Osteoblast (primary cell): Measurements from ENCODE around the gene MPRIP. TPM values are rescaled to one million over a fixed set of nuclear protein-coding genes. Genes with fewer than 3 reads are reported as not detected.

Source experiments
- DNase-seq: peaks from one replicate; pipeline ENCODE4 v3.0.0; 2011; ENCODE audit warnings: low spot score, mixed read lengths; ENCODE audit not compliant: insufficient read length; ENCODE audit errors: missing footprints
- H2AFZ ChIP-seq: 2 replicates; pipeline ENCODE4 v1.6.0; 2011; ENCODE audit warnings: mild to moderate bottlenecking, low read length
- H3K27ac ChIP-seq: 2 replicates; pipeline ENCODE4 v1.5.1; 2011; ENCODE audit warnings: mild to moderate bottlenecking, low read depth, low read length, moderate library complexity
- H3K27me3 ChIP-seq: 2 replicates; pipeline ENCODE4 v1.6.0; 2012; ENCODE audit warnings: mild to moderate bottlenecking, control low read depth, inconsistent platforms, low read length, moderate library complexity; ENCODE audit not compliant: insufficient read depth
- H3K36me3 ChIP-seq: 2 replicates; pipeline ENCODE4 v1.5.1; 2011; ENCODE audit warnings: mild to moderate bottlenecking, low read length, control low read depth, moderate library complexity; ENCODE audit not compliant: insufficient read depth
- H3K4me1 ChIP-seq: 2 replicates; pipeline ENCODE4 v1.5.1; 2011; ENCODE audit warnings: mild to moderate bottlenecking, low read length, control low read depth, moderate library complexity; ENCODE audit not compliant: insufficient read depth
- H3K4me2 ChIP-seq: 2 replicates; pipeline ENCODE4 v1.6.0; 2011; ENCODE audit warnings: mild to moderate bottlenecking, low read length; ENCODE audit not compliant: insufficient read depth
- H3K4me3 ChIP-seq: fragments of 200-600 bp; sonication (generic); 3 replicates; pipeline ENCODE4 v1.5.1; 2012; ENCODE audit warnings: mild to moderate bottlenecking, low read length, inconsistent platforms; ENCODE audit not compliant: insufficient read depth
- H3K79me2 ChIP-seq: 2 replicates; pipeline ENCODE4 v1.6.0; 2012; ENCODE audit warnings: mild to moderate bottlenecking, low read length, control low read depth, inconsistent platforms; ENCODE audit not compliant: insufficient read depth
- H3K9me3 ChIP-seq: 2 replicates; pipeline ENCODE4 v1.5.1; 2011; ENCODE audit warnings: low read depth, low read length, control low read depth
- H4K20me1 ChIP-seq: 2 replicates; pipeline ENCODE4 v1.6.0; 2012; ENCODE audit warnings: mild to moderate bottlenecking, low read length, control low read depth; ENCODE audit not compliant: insufficient read depth
- total RNA-seq: library from RNA; depleted of rRNA; stranded (reverse); fragments of >200 nt; gene quantifications from 2 replicates; pipeline ENCODE4 v1.2.3, GENCODE V29; 2012
- TF ChIP-seq, protein P1 (sequence below): IDR thresholded peaks from 2 replicates; pipeline ENCODE4 v1.5.1; 2011; ENCODE audit warnings: mild to moderate bottlenecking, low read depth, low read length, moderate library complexity; ENCODE audit errors: extremely low read depth

MPRIP gene
- total RNA-seq, 1 donor: 149 TPM

DNA sequence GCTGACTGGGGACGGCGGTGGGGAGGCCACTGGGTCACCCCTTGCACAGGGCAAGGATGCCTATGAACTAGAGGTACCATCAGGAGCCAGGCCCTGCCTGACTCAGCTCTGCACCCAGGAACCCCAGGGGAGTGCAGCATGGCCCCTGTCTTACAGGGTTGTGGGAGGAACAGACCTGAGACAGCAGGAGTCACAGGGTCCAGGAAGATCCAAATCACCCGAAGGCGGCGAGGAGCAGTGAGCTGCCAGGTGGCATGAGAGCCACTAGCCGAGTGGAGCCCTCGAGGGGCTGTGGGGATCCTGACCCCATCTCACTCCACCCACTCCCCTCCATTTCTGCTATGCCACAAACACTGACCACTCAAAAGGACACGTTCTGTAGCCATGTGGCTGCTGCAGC is 133.1 kb downstream of the MPRIP start:
- H3K27me3 ChIP-seq: no peaks in the 10 kb centered on the region
- DNase-seq: peak; percentile 88
- H3K4me3 ChIP-seq: no peak overlapping the region
- H3K4me2 ChIP-seq: no peak overlapping the region
- no peak overlapping the region for H3K27ac ChIP-seq
- no peak overlapping the region for H2AFZ ChIP-seq
- TF ChIP-seq, protein P1, sequence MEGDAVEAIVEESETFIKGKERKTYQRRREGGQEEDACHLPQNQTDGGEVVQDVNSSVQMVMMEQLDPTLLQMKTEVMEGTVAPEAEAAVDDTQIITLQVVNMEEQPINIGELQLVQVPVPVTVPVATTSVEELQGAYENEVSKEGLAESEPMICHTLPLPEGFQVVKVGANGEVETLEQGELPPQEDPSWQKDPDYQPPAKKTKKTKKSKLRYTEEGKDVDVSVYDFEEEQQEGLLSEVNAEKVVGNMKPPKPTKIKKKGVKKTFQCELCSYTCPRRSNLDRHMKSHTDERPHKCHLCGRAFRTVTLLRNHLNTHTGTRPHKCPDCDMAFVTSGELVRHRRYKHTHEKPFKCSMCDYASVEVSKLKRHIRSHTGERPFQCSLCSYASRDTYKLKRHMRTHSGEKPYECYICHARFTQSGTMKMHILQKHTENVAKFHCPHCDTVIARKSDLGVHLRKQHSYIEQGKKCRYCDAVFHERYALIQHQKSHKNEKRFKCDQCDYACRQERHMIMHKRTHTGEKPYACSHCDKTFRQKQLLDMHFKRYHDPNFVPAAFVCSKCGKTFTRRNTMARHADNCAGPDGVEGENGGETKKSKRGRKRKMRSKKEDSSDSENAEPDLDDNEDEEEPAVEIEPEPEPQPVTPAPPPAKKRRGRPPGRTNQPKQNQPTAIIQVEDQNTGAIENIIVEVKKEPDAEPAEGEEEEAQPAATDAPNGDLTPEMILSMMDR: no peak
- no peaks in the 10 kb centered on the region for H3K9me3 ChIP-seq
- no peaks in the 10 kb centered on the region for H3K4me1 ChIP-seq
- peaks cover 96% of the 10 kb centered on the region for H3K36me3 ChIP-seq
- peaks cover 4% of the 10 kb centered on the region for H3K79me2 ChIP-seq
- peaks cover 21% of the 10 kb centered on the region for H4K20me1 ChIP-seq

DNA sequence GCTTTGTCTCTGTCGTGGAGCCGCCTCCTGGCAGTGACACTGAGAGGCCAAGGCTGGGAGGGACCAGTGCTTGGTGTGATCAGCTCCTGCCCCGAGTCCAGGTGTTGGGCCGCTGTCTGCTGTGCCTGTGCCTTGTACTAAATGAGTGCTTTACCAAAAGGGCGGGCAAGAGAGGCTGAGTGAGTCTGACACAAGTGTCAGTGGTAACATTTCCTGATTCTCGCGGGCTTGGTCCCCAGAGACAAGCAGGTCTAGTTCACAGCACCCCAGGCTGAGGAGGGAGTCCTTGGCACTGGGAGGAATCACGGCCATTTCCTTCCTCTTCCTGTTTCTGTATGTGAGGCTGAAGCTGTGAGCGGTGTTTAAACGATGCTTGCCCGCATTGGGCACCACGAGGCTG is 133.7 kb downstream of the MPRIP start:
- no peak overlapping the region for H3K4me3 ChIP-seq
- H3K27ac ChIP-seq: no peak overlapping the region
- peaks cover 20% of the 10 kb centered on the region for H4K20me1 ChIP-seq
- H3K36me3 ChIP-seq: peaks cover 98% of the 10 kb centered on the region
- no peaks in the 10 kb centered on the region for H3K27me3 ChIP-seq
- TF ChIP-seq, protein P1: no peak
- H3K4me2 ChIP-seq: no peak overlapping the region
- no peaks in the 10 kb centered on the region for H3K4me1 ChIP-seq
- H3K79me2 ChIP-seq: peaks cover 4% of the 10 kb centered on the region
- H2AFZ ChIP-seq: no peak overlapping the region
- peak; percentile 9 for DNase-seq
- H3K9me3 ChIP-seq: no peaks in the 10 kb centered on the region

DNA sequence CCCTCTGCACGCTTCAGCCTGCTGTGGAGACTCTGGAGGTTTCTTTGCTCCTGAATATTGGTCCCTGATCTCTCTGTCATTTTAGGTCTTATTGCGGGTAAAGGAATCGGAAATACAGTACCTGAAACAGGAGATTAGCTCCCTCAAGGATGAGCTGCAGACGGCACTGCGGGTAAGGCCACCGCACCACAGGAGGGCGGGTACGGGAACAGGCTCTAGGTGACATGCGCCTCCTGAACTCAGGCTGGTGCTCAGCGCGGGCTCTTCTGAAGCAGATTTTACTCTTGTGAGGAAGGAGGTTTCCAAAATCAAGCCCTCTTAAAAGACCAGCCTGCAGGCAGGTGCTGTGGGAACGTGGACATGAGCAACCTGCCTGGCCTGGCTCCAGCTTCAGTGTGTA is 134.1 kb downstream of the MPRIP start:
- H4K20me1 ChIP-seq: peaks cover 17% of the 10 kb centered on the region
- H3K4me2 ChIP-seq: no peak overlapping the region
- H2AFZ ChIP-seq: no peak overlapping the region
- DNase-seq: peak; percentile 14
- H3K27ac ChIP-seq: no peak overlapping the region
- H3K9me3 ChIP-seq: no peaks in the 10 kb centered on the region
- H3K27me3 ChIP-seq: no peaks in the 10 kb centered on the region
- H3K4me3 ChIP-seq: no peak overlapping the region
- H3K36me3 ChIP-seq: peaks cover 98% of the 10 kb centered on the region
- TF ChIP-seq, protein P1: no peak
- H3K4me1 ChIP-seq: no peaks in the 10 kb centered on the region
- peaks cover under 1% of the 10 kb centered on the region for H3K79me2 ChIP-seq

DNA sequence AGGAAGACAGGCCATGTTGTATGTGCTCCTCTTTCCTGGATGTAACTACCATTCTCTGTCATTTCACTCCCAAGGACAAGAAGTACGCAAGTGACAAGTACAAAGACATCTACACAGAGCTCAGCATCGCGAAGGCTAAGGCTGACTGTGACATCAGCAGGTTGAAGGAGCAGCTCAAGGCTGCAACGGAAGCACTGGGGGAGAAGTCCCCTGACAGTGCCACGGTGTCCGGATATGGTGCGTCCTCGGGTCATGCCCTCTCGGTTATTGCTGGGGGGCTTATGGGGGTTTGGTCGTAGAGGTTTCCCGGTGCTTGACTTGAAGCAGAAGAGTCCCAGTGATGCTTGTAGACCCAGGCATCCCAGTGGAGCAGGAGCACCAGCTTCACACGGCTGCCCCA is 134.9 kb downstream of the MPRIP start:
- TF ChIP-seq, protein P1: no peak
- peaks cover 17% of the 10 kb centered on the region for H4K20me1 ChIP-seq
- H3K27me3 ChIP-seq: no peaks in the 10 kb centered on the region
- H3K27ac ChIP-seq: no peak overlapping the region
- peaks cover 98% of the 10 kb centered on the region for H3K36me3 ChIP-seq
- H3K4me3 ChIP-seq: no peak overlapping the region
- DNase-seq: peak; percentile 52
- H2AFZ ChIP-seq: no peak overlapping the region
- H3K4me2 ChIP-seq: no peak overlapping the region
- no peaks in the 10 kb centered on the region for H3K79me2 ChIP-seq
- H3K9me3 ChIP-seq: no peaks in the 10 kb centered on the region
- H3K4me1 ChIP-seq: no peaks in the 10 kb centered on the region
